Omental fat pad (tissue), 4 donors: ENCODE measurements around the gene KLHDC7A. TPM values are rescaled to one million over a fixed set of nuclear protein-coding genes. Genes with fewer than 3 reads are reported as not detected.

Experiments used
- ATAC-seq: fragments of 150-250 bp; one replicate; pipeline ENCODE4 v1.9.1; 2016; ENCODE audit warnings: mild to moderate bottlenecking, moderate library complexity; ENCODE audit not compliant: low FRiP score
- DNase-seq: peaks from one replicate; pipeline ENCODE4 v3.0.0-alpha.2; 2019; ENCODE audit warnings: low spot score
- total RNA-seq, 4 donors: library from RNA; depleted of rRNA; stranded (reverse); fragments of >200 nt; gene quantifications; one replicate each; pipeline ENCODE4 v1.1.0, GENCODE V29; 2016
- TF ChIP-seq, protein P1 (sequence below), 3 donors: fragments of 450-650 bp; IDR thresholded peaks; one replicate each; pipeline ENCODE4 v1.5.1; 2016 to 2017; ENCODE audit warnings: antibody characterized with exemption in 3 of 3, mild to moderate bottlenecking in 3 of 3, moderate library complexity in 2 of 3

KLHDC7A gene
- total RNA-seq, 4 donors from 2014 or later: 0.28 to 0.32 TPM; not detected in 2

DNA sequence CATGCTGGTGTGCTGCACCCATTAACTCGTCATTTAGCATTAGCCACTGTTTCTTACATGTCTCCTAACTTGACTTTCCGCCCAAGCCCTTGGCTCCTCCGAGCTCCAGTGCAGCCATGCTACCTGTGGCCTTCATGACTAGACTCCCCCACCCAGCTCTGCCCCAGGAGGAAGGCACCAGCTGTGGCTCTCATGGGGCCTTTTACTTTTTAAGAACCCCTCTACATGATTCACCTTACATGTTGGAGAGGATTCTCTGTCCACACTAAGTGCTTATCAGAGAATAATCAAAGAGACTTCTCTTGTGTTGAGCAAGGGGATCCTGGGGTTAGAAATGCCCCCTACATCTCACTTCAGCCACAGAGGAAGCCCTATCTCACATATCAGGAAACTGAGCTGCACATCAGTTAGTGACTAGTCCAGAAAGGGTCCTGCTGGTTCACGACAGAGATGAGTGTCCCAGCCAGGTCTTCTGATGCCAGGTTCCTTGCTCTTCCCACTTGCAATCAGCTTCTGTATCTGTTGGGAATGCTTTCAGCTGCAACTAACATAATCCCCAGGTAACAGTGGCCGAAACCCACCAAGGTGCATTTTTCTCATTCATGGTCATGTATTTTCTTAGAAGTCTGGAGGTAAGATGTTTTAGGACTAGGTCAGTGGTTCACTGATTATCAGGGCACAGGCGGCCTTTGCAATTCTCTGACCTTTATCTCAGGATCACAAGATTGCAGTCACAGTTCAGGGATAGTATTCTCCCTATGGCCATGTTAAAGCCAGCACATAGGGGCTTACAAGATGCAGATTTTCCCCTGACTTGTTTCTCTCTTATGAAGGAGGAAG lies 45.9 kb downstream of the KLHDC7A start:
- ATAC-seq (no peak), DNase-seq (no peak)
- TF ChIP-seq, protein P1, sequence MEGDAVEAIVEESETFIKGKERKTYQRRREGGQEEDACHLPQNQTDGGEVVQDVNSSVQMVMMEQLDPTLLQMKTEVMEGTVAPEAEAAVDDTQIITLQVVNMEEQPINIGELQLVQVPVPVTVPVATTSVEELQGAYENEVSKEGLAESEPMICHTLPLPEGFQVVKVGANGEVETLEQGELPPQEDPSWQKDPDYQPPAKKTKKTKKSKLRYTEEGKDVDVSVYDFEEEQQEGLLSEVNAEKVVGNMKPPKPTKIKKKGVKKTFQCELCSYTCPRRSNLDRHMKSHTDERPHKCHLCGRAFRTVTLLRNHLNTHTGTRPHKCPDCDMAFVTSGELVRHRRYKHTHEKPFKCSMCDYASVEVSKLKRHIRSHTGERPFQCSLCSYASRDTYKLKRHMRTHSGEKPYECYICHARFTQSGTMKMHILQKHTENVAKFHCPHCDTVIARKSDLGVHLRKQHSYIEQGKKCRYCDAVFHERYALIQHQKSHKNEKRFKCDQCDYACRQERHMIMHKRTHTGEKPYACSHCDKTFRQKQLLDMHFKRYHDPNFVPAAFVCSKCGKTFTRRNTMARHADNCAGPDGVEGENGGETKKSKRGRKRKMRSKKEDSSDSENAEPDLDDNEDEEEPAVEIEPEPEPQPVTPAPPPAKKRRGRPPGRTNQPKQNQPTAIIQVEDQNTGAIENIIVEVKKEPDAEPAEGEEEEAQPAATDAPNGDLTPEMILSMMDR (IDR thresholded peaks at IDR 0.05): no peak

GRCh38 chr1:18527514-18527913 lies 46.8 kb downstream of the KLHDC7A start:
- DNase-seq (no peak), ATAC-seq (no peak)
- TF ChIP-seq, protein P1 (IDR thresholded peaks at IDR 0.05): no peak

DNA sequence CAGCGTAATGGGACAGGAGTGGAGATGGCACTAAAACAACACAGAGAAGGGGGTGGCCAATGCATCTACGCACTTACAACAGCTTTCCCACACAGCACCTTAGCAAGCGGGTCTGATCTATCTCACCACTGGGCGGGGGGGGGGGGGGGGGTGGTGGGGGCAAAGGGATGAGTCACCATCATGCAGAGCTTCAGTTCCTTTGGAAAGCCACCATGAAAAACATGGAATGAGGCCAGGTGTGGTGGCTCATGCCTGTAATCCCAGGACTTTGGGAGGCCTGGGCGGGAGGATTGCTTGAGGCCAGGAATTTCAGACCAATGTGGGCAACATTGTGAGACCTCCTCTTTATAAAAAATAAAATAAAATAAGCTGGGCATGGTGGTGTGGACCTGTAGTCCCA lies 47.2 kb downstream of the KLHDC7A start:
- ATAC-seq (no peak), DNase-seq (no peak)
- TF ChIP-seq, protein P1 (IDR thresholded peaks at IDR 0.05): no peak

DNA sequence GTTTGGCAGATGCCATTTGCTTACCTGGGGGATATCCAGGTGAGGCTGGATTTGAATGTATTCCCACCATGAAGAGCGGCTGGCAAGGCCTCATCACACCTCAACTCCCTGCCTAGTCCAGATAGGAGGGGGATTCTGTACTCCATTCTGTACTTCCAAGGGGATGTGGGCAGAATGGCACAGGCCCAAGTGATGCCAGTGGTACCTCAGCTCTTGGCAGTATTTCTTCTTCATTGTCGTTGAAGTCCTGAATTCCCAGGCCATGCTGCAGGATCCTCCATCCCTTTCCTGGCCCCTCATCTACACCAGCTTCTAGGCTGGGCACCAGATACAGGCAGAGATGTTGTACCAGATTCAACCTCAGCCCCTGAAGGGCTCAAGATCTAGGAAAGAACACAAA lies 47.9 kb downstream of the KLHDC7A start:
- no peak for DNase-seq
- no peak for ATAC-seq
- TF ChIP-seq, protein P1 (IDR thresholded peaks at IDR 0.05): no peak

- no peak for DNase-seq
- no peak for ATAC-seq
- TF ChIP-seq, protein P1 (IDR thresholded peaks at IDR 0.05): no peak
Observed at GRCh38 chr1:18529714-18530113, 49.0 kb downstream of the KLHDC7A start.

DNA sequence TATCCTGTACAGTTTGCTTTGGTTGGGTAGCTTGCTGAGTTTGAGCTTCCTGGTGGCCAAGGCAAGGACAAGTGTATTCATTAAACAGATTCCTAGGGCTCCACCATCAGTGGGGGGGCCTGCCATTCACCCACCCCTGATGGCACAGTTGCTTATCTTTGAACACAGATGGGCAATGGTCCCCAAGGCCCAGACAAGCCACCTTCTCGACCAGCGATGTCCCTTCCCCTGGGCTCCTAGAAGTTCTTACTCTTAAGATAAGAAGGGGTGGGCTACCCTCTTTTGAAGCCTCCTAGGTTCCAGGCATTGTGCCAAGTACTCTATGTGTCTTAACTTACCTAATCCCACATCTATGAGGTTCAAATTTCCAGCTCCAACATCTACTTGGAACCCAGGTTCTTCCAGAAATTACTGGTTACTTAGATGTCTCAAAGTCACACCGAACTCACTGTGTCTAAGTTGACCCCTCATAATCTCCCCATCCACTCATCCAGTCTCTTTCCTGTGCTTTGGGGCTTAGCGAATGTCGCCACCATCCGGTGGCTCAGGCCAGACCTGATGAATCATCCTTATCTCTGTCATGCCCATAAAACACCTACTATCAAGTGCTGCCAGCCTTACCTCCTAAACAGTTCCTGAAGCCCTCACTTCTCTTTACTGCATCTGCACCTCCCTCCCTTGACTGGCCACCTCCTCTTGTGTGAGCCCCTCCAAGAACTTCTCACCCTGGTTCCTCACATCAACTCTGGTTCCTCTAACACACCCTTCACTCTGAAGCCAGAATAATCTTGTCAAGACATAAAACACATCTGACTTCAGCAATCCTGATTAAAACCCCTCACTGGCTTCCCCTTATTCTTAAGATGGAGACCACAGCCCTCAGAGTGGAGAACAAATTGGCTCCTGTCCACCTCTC lies 50.1 kb downstream of the KLHDC7A start:
- TF ChIP-seq, protein P1 (IDR thresholded peaks at IDR 0.05): no peak
- no peak for ATAC-seq
- no peak for DNase-seq
